Measurements from ENCODE around the gene POLE.

POLE gene

DNA sequence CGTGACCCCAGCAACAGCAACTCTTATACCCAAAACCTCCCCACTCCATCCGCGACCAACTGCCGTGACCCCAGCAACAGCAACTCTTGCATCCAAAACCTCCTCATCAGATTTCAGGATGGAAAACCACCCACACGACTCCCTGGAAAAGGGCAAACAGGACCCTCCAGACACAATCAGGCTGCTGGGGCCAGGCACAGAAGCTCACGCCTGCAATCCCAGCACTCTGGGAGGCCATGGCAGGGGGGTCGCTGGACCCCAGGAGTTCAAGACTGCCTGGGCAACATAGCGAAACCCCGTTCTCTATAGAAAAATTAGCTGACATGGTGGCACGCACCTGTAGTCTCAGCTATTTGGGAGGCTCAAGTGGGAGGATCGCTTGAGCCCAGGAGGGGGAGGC is 43.2 kb upstream of the POLE start:
- in situ Hi-C loops (cut with HindIII; ENCODE audit: low sequenced_read_pairs), result no loop called here
- H3K4me3 ChIP-seq (ENCODE audit: low read depth, low read length), result no peak overlapping the region
- TF ChIP-seq, protein P1, sequence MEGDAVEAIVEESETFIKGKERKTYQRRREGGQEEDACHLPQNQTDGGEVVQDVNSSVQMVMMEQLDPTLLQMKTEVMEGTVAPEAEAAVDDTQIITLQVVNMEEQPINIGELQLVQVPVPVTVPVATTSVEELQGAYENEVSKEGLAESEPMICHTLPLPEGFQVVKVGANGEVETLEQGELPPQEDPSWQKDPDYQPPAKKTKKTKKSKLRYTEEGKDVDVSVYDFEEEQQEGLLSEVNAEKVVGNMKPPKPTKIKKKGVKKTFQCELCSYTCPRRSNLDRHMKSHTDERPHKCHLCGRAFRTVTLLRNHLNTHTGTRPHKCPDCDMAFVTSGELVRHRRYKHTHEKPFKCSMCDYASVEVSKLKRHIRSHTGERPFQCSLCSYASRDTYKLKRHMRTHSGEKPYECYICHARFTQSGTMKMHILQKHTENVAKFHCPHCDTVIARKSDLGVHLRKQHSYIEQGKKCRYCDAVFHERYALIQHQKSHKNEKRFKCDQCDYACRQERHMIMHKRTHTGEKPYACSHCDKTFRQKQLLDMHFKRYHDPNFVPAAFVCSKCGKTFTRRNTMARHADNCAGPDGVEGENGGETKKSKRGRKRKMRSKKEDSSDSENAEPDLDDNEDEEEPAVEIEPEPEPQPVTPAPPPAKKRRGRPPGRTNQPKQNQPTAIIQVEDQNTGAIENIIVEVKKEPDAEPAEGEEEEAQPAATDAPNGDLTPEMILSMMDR (IDR thresholded peaks at IDR 0.05; ENCODE audit: low read depth, low read length, missing control alignments), result no peak
- DNase-seq (ENCODE audit: low read depth), result no peak

DNA sequence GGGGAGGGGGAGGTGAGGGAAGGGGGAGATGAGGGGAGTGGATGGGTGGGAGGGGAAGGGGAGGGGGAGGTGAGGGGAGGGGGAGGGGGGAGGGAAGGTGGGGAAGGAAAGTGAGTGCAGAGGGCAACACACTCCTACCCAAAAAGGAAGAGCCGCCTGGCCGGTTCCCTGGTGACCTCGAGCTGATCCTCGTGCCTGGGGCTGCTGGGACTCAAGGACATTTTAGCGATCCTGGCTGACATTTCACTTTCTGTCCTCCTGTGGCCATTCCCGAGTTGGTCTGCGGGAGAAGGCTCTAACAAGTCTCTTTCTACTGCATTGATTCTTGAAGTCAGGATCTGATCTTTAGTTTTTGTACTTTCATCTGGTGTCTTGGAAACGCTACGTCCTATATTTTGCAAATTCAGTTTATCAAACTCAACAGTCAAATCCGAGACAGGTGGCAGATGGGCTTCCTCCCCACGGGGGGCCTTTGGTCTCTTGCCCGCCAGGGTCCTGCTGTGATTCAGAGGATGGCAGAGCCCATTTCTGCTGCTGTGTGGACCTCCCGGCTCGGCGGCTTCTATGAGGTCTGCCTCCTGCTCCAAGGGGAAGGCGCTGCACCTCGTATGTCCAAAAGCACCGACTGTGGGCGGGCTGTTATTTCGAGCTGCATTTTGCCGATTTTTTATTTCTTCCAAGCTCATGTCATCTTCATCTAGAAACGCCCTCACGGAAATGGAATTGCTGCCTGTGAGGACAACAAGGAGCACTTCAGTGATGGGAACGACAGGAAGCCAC is 42.6 kb upstream of the POLE start:
- DNase-seq (ENCODE audit: low read depth), result no peak
- TF ChIP-seq, protein P1 (IDR thresholded peaks at IDR 0.05; ENCODE audit: low read depth, low read length, missing control alignments), result no peak
- H3K4me3 ChIP-seq (ENCODE audit: low read depth, low read length), result no peak overlapping the region
- in situ Hi-C loops (cut with HindIII; ENCODE audit: low sequenced_read_pairs), result no loop called here

DNA sequence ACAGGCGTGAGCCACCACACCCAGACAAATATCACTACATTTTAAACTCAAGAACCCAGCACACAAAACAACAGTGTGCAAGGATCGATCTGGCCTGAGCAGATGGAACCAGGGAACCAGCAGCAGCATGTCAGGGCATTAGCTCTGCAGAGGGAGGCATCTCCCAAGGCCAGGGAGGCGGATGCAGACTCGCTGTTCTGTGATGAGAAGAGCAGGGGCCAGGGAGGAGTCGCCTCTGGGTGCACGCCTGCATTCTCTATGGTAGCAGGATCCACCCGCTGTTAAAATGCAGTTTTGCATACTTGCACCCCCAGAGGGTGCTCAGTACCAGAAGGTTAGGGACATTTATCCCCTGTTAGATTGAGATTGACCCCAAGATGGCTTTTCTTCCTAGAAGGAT is 41.4 kb upstream of the POLE start:
- in situ Hi-C loops (cut with HindIII; ENCODE audit: low sequenced_read_pairs), result no loop called here
- TF ChIP-seq, protein P1 (IDR thresholded peaks at IDR 0.05; ENCODE audit: low read depth, low read length, missing control alignments), result no peak
- no peak for DNase-seq (ENCODE audit: low read depth)
- H3K4me3 ChIP-seq (ENCODE audit: low read depth, low read length), result no peak overlapping the region

DNA sequence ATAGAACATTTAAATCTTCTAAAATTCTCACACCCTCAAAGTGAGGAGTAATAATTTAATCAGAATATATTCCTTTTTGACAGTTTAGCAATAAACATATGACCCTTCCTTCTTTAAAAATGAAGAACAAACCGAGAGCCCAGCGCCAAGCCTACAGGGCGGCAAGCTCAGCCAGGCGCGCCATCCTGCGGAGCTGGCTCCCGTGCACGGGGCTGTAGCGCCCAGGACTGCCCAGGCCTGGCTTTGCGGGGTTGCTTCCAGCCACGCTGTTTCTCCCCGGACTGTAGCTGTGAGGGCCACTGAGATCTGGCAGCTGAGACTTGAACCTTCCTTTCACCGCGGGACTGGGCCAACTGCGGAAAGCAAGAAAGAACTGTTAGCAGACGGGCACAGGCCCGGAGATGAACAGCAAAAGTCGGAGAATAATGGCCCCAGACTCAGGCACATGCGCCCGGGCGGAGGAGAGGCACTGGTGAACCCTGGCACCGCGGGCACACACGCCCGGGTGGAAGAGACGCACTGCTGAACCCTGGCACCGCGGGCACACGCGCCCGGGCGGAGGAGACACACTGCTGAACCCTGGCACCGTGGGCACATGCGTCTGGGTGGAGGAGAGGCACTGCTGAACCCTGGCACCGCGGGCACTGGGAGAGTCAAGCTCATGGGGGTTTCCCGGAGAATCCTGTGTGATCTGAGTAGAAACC is 40.1 kb upstream of the POLE start:
- no peak for DNase-seq (ENCODE audit: low read depth)
- in situ Hi-C loops (cut with HindIII; ENCODE audit: low sequenced_read_pairs), result no loop called here
- no peak overlapping the region for H3K4me3 ChIP-seq (ENCODE audit: low read depth, low read length)
- TF ChIP-seq, protein P1 (IDR thresholded peaks at IDR 0.05; ENCODE audit: low read depth, low read length, missing control alignments), result no peak

DNA sequence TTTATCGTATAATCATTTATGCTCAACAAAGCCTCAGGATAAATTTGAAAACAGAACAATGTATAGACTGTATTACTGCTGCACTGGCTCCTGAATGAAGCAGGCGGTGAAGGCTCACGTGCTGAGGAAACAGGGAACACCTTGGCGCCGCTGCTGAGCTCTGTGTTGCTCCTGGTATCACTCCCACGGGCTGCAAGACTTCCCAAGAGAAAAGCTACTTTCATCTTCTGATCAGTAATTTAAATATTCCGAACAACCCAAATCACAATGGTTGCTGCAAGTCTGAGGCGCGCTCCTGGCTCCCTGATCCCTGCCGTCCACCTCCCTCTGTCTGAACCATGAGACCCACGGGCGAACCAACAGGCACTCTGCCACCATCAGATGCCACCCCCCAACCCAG is 39.2 kb upstream of the POLE start:
- TF ChIP-seq, protein P1 (IDR thresholded peaks at IDR 0.05; ENCODE audit: low read depth, low read length, missing control alignments), result no peak
- DNase-seq (ENCODE audit: low read depth), result no peak
- in situ Hi-C loops (cut with HindIII; ENCODE audit: low sequenced_read_pairs), result no loop called here
- no peak overlapping the region for H3K4me3 ChIP-seq (ENCODE audit: low read depth, low read length)

DNA sequence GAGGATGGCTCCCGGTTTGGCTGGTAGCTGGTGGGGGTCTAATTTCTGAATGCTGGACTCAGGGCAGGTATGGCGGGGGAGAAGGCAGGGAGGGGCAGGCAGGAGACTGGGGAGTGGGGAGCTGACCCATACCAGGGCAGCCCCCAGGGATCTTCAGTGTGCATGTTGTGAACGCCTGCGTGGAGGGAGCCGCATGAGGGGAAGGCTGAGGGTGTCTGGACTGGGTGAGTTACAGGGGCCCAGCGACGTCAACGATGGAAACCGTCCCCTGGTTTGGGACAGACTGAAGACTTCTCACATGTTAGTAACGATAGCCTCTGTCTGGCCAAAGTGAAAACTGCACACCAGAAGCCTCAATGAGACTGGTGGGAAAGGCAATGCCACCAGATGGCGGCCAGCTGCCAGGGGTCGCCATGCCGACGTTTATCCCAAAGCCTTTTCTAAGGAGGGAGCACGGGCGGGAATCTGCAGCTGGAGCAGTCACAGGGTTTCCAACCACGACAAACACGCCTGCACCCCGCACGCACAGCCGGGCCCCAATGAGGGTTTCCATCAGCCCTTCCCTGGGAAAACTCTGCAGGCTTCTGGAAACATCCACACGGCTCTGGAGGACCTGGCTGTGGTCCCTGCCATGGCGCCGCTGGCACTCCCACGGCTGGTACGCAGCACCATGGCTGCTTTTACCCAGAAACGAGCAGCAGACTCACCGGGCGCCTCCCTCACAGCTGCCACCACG is 37.5 kb upstream of the POLE start:
- no peak overlapping the region for H3K4me3 ChIP-seq (ENCODE audit: low read depth, low read length)
- TF ChIP-seq, protein P1 (IDR thresholded peaks at IDR 0.05; ENCODE audit: low read depth, low read length, missing control alignments), result no peak
- DNase-seq (ENCODE audit: low read depth), result no peak
- in situ Hi-C loops (cut with HindIII; ENCODE audit: low sequenced_read_pairs), result no loop called here
